Stimulated activated naive CD8-positive, alpha-beta T cell treated with anti-CD3 and anti-CD28 coated beads, Interleukin-15, Interleukin-2, amounts not matched to agents 100 ng/mL and 50 ng/mL, for 24 hours (primary cell): ENCODE measurements around the gene PGAM1.
A peak's percentile ranks its signal among the peaks of the same experiment; 100 is the strongest.

ENCODE experiments used
- H3K27ac Mint-ChIP-seq: one replicate; pipeline ENCODE4 v1.8.0; 2021; ENCODE audit warnings: mild to moderate bottlenecking, mixed read lengths
- H3K27me3 Mint-ChIP-seq: one replicate; pipeline ENCODE4 v1.8.0; 2021; ENCODE audit warnings: mixed read lengths
- H3K36me3 Mint-ChIP-seq: one replicate; pipeline ENCODE4 v1.8.0; 2021; ENCODE audit warnings: low read depth, mixed read lengths
- H3K4me1 Mint-ChIP-seq: one replicate; pipeline ENCODE4 v1.8.0; 2021; ENCODE audit warnings: low read depth, mixed read lengths
- H3K4me3 Mint-ChIP-seq: one replicate; pipeline ENCODE4 v1.8.0; 2021; ENCODE audit warnings: mild to moderate bottlenecking, mixed read lengths
- H3K9me3 Mint-ChIP-seq: one replicate; pipeline ENCODE4 v1.8.0; 2021; ENCODE audit warnings: mixed read lengths

The PGAM1 gene

DNA sequence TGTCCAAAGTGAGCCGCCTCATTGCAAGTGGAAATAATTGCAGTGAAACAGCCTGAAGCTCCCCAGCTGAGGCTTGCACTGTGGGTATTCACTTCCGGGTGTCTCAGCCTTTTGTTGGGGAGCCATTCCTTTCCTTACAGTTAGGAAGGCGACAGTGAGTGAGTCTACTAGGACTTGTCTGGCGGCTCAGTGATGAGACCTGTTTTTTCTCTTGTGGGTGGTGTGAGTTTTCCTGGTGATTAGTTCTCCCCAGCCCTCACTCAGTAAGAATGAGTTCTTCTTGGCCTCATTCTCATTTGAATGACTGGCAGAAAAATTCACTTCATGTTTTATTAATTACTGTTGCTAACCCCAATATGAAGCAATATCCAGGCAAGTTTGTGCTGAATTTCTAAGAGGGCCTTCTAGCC, 2.6 kb downstream of the PGAM1 start:
- Mint-ChIP-seq H3K9me3 (no peaks in the 10 kb centered on the region), H3K36me3 (peaks cover 65% of the 10 kb centered on the region)

DNA sequence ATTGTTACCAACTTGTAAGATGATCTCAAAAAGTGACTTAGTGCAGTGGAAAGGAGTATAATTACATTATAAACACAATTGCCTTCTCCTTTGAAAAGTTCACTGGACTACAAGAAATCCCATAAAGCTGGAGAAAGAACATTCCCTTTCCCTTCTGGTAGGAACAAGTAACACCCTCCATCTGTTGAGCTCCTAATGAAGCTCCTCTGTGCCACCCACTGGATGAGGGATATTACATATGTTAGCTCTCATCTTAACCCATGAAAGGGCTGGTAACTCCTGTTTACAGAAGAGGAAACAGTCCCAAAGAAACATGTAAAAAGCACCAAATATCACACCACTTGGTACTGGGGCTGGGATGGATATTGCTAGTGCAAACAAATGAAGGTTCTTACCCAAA, 8.1 kb downstream of the PGAM1 start:
- peaks cover 58% of the 10 kb centered on the region for H3K36me3 Mint-ChIP-seq
- H3K4me1 Mint-ChIP-seq: peaks cover 20% of the 10 kb centered on the region
- H3K27ac Mint-ChIP-seq: peak overlapping the region; percentile 71
- H3K4me3 Mint-ChIP-seq: no peak overlapping the region
- no peaks in the 10 kb centered on the region for H3K9me3 Mint-ChIP-seq
- H3K27me3 Mint-ChIP-seq: no peaks in the 10 kb centered on the region

More for the DNA sequence above, 2.6 kb downstream of the PGAM1 start:
- Mint-ChIP-seq H3K27ac (peak overlapping the region; percentile 99), H3K27me3 (no peaks in the 10 kb centered on the region), H3K4me1 (peaks cover 51% of the 10 kb centered on the region), H3K4me3 (peak overlapping the region; percentile 96)

DNA sequence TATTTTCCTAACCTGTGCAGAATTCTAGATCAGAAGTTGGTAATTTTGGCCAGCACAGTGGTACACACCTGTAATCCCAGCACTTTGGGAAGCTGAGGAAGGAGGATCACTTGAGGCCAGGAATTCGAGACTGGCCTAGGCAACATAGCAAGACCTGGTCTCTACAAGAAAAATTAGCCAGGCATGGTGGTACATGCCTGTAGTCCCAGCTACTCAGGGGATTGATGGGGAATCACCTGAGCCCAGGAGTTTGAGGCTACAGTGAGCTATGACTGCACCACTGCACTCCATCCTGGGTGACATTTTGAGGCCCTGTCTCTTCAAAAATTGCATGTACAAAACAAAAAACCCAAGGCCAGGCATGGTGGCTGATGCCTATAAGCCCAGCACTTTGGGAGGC, 8.6 kb downstream of the PGAM1 start:
- Mint-ChIP-seq H3K27me3 (no peaks in the 10 kb centered on the region), H3K4me3 (no peak overlapping the region), H3K27ac (peak overlapping the region; percentile 71), H3K4me1 (peaks cover 15% of the 10 kb centered on the region), H3K9me3 (no peaks in the 10 kb centered on the region), H3K36me3 (peaks cover 58% of the 10 kb centered on the region)

DNA sequence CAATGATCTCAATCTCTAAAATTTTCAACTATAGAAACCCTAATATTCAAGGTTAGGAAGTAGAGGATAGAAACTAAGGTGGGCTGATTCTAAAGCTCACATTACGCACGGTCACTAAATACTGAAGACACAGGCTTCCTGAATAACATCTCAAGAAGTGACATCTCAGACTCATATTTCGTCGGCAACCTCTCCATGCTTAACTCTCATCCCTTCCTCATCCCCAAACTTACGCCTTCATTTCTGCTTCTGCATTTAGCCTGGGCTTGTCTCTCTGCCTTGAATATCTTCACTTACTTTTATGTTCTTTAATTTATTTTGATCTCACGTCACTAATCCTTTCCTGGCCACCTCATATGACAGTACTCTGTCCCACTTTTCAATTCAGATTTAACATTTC, 9.2 kb downstream of the PGAM1 start:
- Mint-ChIP-seq H3K36me3 (peaks cover 58% of the 10 kb centered on the region), H3K9me3 (no peaks in the 10 kb centered on the region), H3K4me3 (no peak overlapping the region), H3K4me1 (peaks cover 10% of the 10 kb centered on the region), H3K27me3 (no peaks in the 10 kb centered on the region), H3K27ac (peak overlapping the region; percentile 29)

DNA sequence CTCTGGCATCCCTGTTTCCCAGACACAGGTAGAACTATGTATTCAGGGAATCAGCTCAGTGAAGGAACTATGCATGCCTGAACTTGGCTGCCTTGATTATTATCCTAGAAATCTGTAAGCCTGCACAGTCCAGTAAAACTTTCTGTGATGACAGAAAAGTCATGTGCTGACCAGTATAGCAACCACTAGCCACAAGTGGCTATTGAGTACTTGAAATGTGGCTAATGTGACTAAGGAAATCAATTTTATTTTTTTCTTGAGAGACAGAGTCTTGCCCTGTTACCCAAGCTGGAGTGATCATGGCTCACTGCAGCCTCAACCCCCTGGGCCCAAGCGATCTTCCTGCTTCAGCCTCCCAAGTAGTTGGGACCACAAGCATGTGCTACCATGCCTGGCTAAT, 16.3 kb downstream of the PGAM1 start:
- Mint-ChIP-seq H3K27ac (no peak overlapping the region), H3K36me3 (peaks cover 46% of the 10 kb centered on the region), H3K9me3 (no peaks in the 10 kb centered on the region), H3K27me3 (no peaks in the 10 kb centered on the region), H3K4me1 (peaks cover 33% of the 10 kb centered on the region), H3K4me3 (no peak overlapping the region)

DNA sequence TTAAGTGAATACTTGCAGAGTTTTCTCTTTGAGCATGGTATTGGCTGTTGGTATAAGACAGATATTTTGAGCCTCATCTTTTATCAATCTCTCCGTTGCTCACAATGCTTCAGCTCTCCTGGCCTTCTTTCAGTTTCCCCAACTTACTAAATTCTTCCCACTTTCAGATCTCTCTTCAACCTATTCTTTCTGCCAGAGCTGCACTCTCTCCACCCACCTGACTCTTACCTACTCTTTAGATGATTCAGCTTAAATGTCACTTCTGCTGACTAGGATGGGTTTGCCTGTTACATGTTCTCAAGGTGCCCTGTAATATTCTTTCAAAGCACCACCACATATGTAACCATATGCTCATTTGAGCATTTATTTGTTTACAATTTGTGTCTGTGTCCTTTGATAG, 18.2 kb downstream of the PGAM1 start:
- Mint-ChIP-seq H3K4me3 (peak overlapping the region; percentile 99), H3K9me3 (no peaks in the 10 kb centered on the region), H3K4me1 (peaks cover 46% of the 10 kb centered on the region), H3K36me3 (peaks cover 41% of the 10 kb centered on the region), H3K27ac (peak overlapping the region; percentile 91), H3K27me3 (no peaks in the 10 kb centered on the region)

DNA sequence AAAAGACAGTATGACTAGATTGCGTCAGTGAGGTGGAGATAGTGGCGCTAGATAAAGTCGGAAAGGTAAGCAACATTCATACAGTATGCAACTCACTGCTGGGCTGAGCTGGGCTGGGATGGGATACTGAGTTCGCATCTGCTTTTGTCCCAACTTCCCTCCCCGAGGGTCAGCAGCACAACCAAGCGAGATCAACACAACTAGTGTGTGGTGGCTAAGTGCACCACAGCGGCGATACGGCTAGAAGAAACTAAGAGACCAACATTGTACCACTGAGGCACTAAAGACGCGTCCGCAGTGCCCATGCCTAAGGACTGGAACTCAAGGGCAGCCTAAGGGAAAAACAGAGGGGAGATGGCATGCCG, 19.3 kb downstream of the PGAM1 start:
- H3K9me3 Mint-ChIP-seq: no peaks in the 10 kb centered on the region
- H3K36me3 Mint-ChIP-seq: peaks cover 33% of the 10 kb centered on the region
- peak overlapping the region; percentile 99 for H3K4me3 Mint-ChIP-seq
- peak overlapping the region; percentile 91 for H3K27ac Mint-ChIP-seq
- H3K4me1 Mint-ChIP-seq: peaks cover 49% of the 10 kb centered on the region
- H3K27me3 Mint-ChIP-seq: no peaks in the 10 kb centered on the region

DNA sequence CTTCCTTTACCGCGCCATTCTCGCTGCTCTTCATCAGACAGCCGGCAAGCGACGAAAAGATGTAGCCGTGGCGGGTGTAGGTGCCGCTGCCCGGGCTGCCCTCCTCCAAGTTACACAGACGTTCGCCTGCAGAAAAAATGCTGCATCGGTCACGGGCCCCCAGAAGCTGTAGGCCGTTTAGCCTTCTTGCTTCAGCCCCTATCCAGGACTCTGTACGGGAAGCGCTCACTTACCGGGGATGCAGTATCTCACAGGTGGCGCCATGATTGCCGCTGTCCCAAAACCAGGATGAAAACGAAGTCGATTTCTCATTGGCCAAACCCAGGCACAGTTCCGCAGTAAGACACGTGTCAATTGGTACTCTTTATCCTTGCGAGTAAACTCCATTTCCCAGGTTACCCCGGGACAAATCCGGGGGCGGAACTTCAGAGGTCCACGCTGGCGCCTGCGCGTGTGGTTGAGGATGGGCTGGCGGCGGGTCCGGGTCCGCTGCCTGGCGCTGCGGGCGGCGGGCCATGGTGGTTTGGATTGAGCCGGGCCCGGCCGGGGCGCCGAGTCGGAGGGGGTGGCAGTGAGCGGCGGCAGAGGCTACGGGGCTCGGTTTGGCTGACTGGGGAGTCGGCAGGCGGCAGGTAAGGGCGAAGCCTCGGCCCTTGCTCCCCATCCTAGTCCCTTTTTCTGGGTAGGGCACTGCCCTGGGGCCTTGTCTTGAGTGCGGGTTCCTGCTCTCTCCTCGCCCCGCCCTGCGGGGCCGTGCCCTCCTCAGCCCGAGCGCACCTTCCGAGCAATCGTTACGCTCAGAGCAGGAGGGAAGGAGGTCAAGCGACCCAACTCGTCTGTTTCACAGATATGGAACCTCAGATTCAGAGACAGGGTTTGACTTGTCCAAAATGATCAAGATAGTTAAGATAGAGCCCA, 20.0 kb downstream of the PGAM1 start, which contains the start of the genes EXOSC1 and ZDHHC16:
TSS of gene EXOSC1 (minus strand) at position 285 of the 918 bp plus-strand sequence. CDS start at position 264, 21 bp downstream.
TSS of gene ZDHHC16 (plus strand) at position 454 of the 918 bp plus-strand sequence. CDS start 5,501 bp downstream, outside the sequence.
- Mint-ChIP-seq H3K27me3 (no peaks in the 10 kb centered on the region), H3K4me3 (peak within 1 kb of the TSS; percentile 99), H3K36me3 (peaks cover 35% of the 10 kb centered on the region), H3K27ac (peak within 1 kb of the TSS; percentile 91), H3K9me3 (no peaks in the 10 kb centered on the region), H3K4me1 (peaks cover 54% of the 10 kb centered on the region)

DNA sequence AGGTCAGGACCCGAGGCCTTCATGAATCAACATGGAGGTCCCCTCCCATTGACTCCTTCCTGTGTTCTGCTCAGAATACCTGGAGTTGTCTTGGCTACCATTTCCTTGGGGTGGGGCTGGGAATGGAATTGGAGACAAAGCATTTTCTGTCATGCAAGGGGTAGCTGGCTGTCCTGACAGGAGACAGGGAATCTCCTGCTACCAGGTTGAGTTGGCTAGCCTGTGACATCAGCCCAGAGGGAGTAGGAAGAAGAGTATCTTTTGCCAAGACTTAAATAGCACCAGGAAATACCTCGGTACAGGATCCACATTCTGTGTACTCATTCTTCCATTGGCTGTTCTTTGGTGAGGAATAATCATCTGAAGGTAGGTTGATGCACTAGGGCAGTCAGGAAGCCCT, 24.8 kb downstream of the PGAM1 start:
- no peaks in the 10 kb centered on the region for H3K27me3 Mint-ChIP-seq
- no peak overlapping the region for H3K4me3 Mint-ChIP-seq
- peaks cover 40% of the 10 kb centered on the region for H3K36me3 Mint-ChIP-seq
- H3K4me1 Mint-ChIP-seq: peaks cover 60% of the 10 kb centered on the region
- H3K27ac Mint-ChIP-seq: no peak overlapping the region
- H3K9me3 Mint-ChIP-seq: no peaks in the 10 kb centered on the region

DNA sequence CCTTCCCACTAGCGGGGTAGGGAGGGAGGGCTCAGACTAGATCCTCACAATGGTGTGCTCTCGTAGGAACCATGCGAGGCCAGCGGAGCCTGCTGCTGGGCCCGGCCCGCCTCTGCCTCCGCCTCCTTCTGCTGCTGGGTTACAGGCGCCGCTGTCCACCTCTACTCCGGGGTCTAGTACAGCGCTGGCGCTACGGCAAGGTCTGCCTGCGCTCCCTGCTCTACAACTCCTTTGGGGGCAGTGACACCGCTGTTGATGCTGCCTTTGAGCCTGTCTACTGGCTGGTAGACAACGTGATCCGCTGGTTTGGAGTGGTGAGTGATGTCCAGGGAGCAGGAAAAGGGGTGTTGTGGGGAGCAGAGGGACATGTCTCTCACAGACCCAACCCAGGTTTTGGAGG, 25.6 kb downstream of the PGAM1 start:
- Mint-ChIP-seq H3K9me3 (no peaks in the 10 kb centered on the region), H3K36me3 (peaks cover 43% of the 10 kb centered on the region), H3K4me3 (no peak overlapping the region), H3K4me1 (peaks cover 56% of the 10 kb centered on the region), H3K27ac (no peak overlapping the region), H3K27me3 (no peaks in the 10 kb centered on the region)

DNA sequence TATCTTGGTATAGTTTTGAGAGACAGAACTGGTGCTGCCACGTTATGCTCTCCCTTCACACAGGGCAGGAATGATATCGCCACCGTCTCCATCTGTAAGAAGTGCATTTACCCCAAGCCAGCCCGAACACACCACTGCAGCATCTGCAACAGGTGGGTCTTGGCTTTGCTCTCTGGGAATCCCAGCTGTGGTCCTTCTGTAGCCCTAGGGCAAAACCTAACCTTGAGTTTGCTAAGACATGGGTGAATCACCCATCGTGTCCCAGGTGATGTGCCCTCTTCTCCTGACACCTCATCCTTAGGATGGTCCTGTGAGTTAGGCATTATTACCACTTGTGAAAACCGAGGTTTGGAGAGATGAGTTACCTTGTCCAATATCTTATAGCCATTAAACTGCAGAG, 26.4 kb downstream of the PGAM1 start:
- H3K27ac Mint-ChIP-seq: no peak overlapping the region
- no peaks in the 10 kb centered on the region for H3K27me3 Mint-ChIP-seq
- no peaks in the 10 kb centered on the region for H3K9me3 Mint-ChIP-seq
- H3K4me3 Mint-ChIP-seq: no peak overlapping the region
- H3K4me1 Mint-ChIP-seq: peaks cover 48% of the 10 kb centered on the region
- peaks cover 50% of the 10 kb centered on the region for H3K36me3 Mint-ChIP-seq

DNA sequence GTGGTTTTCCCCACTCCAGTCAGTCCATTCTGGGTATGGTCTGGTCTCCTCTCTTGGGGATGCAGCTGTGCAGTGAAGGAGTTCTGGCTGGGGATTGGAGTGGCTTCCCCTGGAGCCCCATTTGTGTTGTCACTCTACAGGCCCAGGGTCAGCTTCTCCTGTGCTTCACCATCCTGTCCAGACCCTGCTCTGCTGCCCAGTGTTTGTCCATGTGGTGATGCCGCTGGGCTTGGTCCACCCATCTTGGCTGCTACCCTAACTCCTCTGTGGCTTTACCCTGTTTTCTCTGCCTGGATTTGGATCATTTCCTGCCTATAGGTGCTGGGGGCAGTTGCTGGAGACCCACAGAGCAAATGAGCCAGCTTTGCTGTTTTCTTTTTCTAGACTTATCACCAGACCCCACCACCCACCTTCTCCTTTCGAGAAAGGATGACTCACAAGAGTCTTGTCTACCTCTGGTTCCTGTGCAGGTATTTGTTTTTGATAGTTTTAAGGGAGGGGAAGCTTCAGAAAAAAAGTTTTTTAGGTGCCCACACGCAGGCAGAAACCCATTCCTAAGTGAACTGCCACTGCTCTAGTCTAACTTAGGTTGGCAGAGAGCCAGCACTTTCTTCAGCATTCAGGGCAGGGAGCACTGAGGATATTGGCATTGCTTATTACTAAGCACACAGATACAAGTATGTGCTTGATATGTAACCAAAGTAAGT, 28.5 kb downstream of the PGAM1 start:
- Mint-ChIP-seq H3K9me3 (no peaks in the 10 kb centered on the region), H3K36me3 (peaks cover 67% of the 10 kb centered on the region), H3K27ac (peak overlapping the region; percentile 73), H3K27me3 (no peaks in the 10 kb centered on the region), H3K4me3 (no peak overlapping the region), H3K4me1 (peaks cover 35% of the 10 kb centered on the region)

DNA sequence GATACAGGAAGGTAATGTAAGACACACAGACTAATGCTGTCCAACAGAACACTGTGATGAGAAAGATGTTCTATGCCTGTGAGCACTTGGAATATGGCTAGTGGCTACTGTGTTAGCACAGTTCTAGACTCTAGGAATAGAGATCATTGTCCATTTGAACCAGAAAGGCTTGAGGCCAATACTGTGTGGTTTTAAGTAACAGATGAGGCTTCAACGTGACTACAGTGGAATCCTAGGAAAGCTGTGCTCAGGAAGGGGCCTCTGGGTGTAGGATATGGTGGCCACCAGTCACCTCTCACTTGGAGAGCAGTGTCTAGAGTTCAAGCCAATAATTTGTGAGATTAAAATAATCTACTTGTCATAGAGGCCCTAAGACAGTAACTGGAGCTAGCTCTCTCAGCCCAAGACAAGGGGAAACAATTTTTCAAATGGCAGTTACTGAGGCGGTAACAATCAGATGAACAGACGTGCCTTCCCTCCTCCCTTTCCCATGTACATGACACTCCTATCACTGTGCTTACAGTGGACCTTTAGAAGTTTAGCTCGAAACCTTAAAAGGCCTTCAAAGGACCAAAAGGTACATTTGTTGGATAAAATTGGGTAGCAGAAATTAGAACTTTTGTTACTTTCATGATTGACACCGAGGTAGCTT, 30.2 kb downstream of the PGAM1 start:
- peaks cover 73% of the 10 kb centered on the region for H3K36me3 Mint-ChIP-seq
- no peaks in the 10 kb centered on the region for H3K27me3 Mint-ChIP-seq
- peaks cover 27% of the 10 kb centered on the region for H3K4me1 Mint-ChIP-seq
- H3K9me3 Mint-ChIP-seq: no peaks in the 10 kb centered on the region
- no peak overlapping the region for H3K4me3 Mint-ChIP-seq
- no peak overlapping the region for H3K27ac Mint-ChIP-seq

DNA sequence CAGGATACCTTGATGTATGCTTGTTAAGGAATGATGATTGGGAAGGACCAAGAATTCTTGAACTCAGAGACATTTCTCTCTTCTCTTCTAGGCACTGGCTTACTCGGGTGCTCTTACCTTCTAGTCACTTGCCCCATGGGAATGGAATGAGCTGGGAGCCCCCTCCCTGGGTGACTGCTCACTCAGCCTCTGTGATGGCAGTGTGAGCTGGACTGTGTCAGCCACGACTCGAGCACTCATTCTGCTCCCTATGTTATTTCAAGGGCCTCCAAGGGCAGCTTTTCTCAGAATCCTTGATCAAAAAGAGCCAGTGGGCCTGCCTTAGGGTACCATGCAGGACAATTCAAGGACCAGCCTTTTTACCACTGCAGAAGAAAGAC, 30.7 kb downstream of the PGAM1 start:
- H3K4me1 Mint-ChIP-seq: peaks cover 27% of the 10 kb centered on the region
- H3K4me3 Mint-ChIP-seq: no peak overlapping the region
- H3K9me3 Mint-ChIP-seq: no peaks in the 10 kb centered on the region
- peaks cover 77% of the 10 kb centered on the region for H3K36me3 Mint-ChIP-seq
- peak overlapping the region; percentile 53 for H3K27ac Mint-ChIP-seq
- no peaks in the 10 kb centered on the region for H3K27me3 Mint-ChIP-seq

DNA sequence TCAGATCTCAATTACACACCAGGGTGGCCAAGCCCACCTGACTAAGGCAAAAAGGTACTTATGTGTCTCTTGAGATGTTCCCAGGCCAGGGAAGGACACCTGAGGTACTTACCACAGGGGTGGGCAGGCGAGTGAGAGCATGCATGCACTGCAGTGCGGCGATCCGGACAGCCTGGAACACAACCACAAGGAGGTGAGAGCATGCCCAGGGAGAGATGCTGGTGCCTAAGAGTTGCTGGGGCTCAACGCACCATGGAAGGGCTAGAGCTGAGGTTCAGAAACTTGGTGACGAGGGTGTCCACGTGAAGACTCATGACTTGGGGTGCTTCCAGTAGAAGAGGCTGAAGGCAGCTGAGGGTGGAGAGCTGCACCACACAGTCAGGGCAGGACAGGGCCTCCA, 33.1 kb downstream of the PGAM1 start:
- Mint-ChIP-seq H3K36me3 (peaks cover 76% of the 10 kb centered on the region), H3K27ac (peak overlapping the region; percentile 23), H3K4me1 (peaks cover 14% of the 10 kb centered on the region), H3K27me3 (no peaks in the 10 kb centered on the region), H3K4me3 (no peak overlapping the region), H3K9me3 (no peaks in the 10 kb centered on the region)
